ENCODE results near the gene CD200.
A peak's percentile ranks its signal among the peaks of the same experiment; 100 is the strongest.

CD200 gene

GRCh38 chr3:112302881-112303763, 29.8 kb upstream of the CD200 start:
- peak overlapping the region; percentile 57 for H3K4me3 ChIP-seq (ENCODE audit: low read length)
- TF ChIP-seq, protein P1, sequence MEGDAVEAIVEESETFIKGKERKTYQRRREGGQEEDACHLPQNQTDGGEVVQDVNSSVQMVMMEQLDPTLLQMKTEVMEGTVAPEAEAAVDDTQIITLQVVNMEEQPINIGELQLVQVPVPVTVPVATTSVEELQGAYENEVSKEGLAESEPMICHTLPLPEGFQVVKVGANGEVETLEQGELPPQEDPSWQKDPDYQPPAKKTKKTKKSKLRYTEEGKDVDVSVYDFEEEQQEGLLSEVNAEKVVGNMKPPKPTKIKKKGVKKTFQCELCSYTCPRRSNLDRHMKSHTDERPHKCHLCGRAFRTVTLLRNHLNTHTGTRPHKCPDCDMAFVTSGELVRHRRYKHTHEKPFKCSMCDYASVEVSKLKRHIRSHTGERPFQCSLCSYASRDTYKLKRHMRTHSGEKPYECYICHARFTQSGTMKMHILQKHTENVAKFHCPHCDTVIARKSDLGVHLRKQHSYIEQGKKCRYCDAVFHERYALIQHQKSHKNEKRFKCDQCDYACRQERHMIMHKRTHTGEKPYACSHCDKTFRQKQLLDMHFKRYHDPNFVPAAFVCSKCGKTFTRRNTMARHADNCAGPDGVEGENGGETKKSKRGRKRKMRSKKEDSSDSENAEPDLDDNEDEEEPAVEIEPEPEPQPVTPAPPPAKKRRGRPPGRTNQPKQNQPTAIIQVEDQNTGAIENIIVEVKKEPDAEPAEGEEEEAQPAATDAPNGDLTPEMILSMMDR (conservative IDR thresholded peaks at IDR 0.05; ENCODE audit: low read length): no peak
- DNase-seq (ENCODE audit: low read depth): no peak

DNA sequence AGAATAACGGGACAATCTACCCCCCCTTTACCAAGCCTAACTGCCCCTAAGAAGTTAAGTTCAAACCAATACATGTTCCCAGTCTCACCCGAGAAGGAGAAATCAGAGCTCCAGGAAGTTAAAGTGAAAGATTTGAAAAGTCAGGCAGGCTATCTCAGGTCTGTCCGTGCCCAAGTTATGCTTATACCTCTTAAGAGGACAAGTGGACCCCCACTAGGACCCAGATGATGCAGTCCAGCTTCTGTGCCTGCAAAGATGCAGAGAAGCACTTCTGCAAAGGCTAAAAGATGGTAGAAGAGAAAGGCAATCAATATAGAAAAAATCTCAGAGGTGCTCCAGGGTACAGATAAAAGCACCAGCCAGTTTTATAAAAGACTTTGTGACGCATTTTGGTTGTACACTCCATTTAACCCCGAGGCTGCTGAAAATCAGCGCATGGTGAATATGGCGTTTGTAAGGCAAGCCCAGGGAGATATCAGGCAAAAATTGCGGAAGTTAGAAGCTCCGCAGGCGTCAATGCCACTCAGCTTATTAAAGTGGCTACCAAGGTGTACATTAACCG, 29.1 kb upstream of the CD200 start:
- H3K4me3 ChIP-seq (ENCODE audit: low read length): peak overlapping the region; percentile 57
- peak; percentile 11 for DNase-seq (ENCODE audit: low read depth)

GRCh38 chr3:112304611-112305010, 28.3 kb upstream of the CD200 start:
- TF ChIP-seq, protein P1 (conservative IDR thresholded peaks at IDR 0.05; ENCODE audit: low read length): peak; percentile 43
- H3K4me3 ChIP-seq (ENCODE audit: low read length): no peak overlapping the region
- DNase-seq (ENCODE audit: low read depth): peak; percentile 4

More for the DNA sequence above, 29.1 kb upstream of the CD200 start:
- TF ChIP-seq, protein P1 (conservative IDR thresholded peaks at IDR 0.05; ENCODE audit: low read length): no peak

- TF ChIP-seq, protein P1 (conservative IDR thresholded peaks at IDR 0.05; ENCODE audit: low read length): no peak
- DNase-seq (ENCODE audit: low read depth): no peak
- no peak overlapping the region for H3K4me3 ChIP-seq (ENCODE audit: low read length)
These were observed 26.1 kb upstream of the CD200 start for GRCh38 chr3:112306825-112307224.

DNA sequence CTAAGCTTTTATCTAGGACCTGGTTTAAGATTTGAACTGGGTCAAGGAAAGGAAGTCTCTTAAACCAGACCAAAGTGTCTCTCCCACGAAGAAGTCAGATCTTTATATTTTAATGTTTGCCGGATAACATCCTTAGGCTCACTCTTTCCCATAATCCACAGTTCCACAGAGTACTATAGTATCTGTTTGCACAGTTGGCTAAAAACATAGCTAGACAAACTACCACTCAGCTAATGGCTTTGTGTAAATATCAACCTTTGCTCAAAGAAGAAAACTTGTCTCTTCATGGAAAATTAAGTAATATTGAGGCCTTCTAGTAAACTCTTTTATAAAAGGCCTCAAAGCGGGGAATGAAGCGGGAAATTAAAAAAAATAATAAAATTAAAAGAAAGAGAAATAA, 25.4 kb upstream of the CD200 start:
- TF ChIP-seq, protein P1 (conservative IDR thresholded peaks at IDR 0.05; ENCODE audit: low read length): no peak
- H3K4me3 ChIP-seq (ENCODE audit: low read length): no peak overlapping the region
- no peak for DNase-seq (ENCODE audit: low read depth)

GRCh38 chr3:112308151-112308911, 24.6 kb upstream of the CD200 start:
- TF ChIP-seq, protein P1 (conservative IDR thresholded peaks at IDR 0.05; ENCODE audit: low read length): no peak
- DNase-seq (ENCODE audit: low read depth): peak; percentile 36
- no peak overlapping the region for H3K4me3 ChIP-seq (ENCODE audit: low read length)

Measured in AG10803 (cell line).